ENCODE results near the gene TMEM63C.

- TF ChIP-seq POLR2AphosphoS5 (IDR thresholded peaks at IDR 0.05; ENCODE audit: insufficient read depth, low read depth, low read length) (no peak), CTCF (IDR thresholded peaks at IDR 0.05; ENCODE audit: extremely low read depth in 1 of 2, insufficient read depth in 1 of 2, low read depth in 1 of 2, low read length in 2 of 2) (no peak), MAX (IDR thresholded peaks at IDR 0.05; ENCODE audit: insufficient read depth, insufficient read length) (no peak), POLR2A (IDR thresholded peaks at IDR 0.05; ENCODE audit: low read depth, low read length) (no peak), JUN (IDR thresholded peaks at IDR 0.05; ENCODE audit: borderline replicate concordance, insufficient read depth, insufficient read length, low read depth) (no peak), EZH2 (IDR thresholded peaks at IDR 0.05; ENCODE audit: borderline replicate concordance, low read depth, low read length, severe bottlenecking) (no peak), MYC (IDR thresholded peaks at IDR 0.05; ENCODE audit: low read depth, low read length) (no peak), GATA2 (IDR thresholded peaks at IDR 0.05; ENCODE audit: insufficient read depth, insufficient read length, low read depth, low read length) (no peak)
These were observed 56.8 kb downstream of the TMEM63C start for GRCh38 chr14:77238356-77238755.
